Prostate gland (tissue), 2 donors: Measurements from ENCODE around the gene DLL4.

ENCODE experiments used
- POLR2A ChIP-seq: fragments of 450-650 bp; IDR thresholded peaks from one replicate; pipeline ENCODE4 v1.6.1; 2016; ENCODE audit warnings: antibody characterized with exemption, mild to moderate bottlenecking
- POLR2AphosphoS5 ChIP-seq: sonication (generic); formaldehyde crosslinking; IDR thresholded peaks from one replicate; pipeline ENCODE4 v1.6.1; 2017; ENCODE audit warnings: antibody characterized with exemption
- TF ChIP-seq, protein P1 (sequence below), 4 experiments: fragments of 200-600 bp in 2 of 4; fragments of 450-650 bp in 2 of 4; sonication (generic) in 2 of 4; IDR thresholded peaks; 1 replicate in 3 of 4; 2 replicates in 1 of 4; pipeline ENCODE4 v1.5.1; 2016 to 2019; ENCODE audit warnings: antibody characterized with exemption in 4 of 4, mild to moderate bottlenecking in 2 of 4, moderate library complexity in 2 of 4

DNA sequence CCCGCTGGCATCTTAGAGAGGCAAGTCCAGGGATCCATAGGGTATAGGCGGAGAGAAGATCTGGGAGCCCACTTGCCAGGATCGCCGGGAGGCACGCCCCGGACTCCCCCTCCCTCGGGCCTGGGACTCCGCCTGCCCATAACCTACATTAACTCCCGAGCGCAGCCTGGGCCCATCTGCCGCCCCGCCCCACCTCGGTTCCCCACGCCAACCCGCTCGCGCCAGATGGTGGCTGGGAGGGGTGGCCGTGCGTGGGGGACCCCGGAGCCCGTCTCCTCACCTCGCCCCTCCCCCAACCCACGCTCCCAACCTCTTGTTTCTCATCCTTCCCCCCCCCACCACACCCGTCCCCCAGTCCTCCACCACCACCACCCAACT is 1.7 kb upstream of the DLL4 start:
- TF ChIP-seq, protein P1, sequence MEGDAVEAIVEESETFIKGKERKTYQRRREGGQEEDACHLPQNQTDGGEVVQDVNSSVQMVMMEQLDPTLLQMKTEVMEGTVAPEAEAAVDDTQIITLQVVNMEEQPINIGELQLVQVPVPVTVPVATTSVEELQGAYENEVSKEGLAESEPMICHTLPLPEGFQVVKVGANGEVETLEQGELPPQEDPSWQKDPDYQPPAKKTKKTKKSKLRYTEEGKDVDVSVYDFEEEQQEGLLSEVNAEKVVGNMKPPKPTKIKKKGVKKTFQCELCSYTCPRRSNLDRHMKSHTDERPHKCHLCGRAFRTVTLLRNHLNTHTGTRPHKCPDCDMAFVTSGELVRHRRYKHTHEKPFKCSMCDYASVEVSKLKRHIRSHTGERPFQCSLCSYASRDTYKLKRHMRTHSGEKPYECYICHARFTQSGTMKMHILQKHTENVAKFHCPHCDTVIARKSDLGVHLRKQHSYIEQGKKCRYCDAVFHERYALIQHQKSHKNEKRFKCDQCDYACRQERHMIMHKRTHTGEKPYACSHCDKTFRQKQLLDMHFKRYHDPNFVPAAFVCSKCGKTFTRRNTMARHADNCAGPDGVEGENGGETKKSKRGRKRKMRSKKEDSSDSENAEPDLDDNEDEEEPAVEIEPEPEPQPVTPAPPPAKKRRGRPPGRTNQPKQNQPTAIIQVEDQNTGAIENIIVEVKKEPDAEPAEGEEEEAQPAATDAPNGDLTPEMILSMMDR (IDR thresholded peaks at IDR 0.05) = no peak
- TF ChIP-seq POLR2AphosphoS5 (no peak), POLR2A (no peak)
